Ovary (tissue), 9 donors: Measurements from ENCODE around the gene SSH3. TPM values are rescaled to one million over a fixed set of nuclear protein-coding genes. Genes with fewer than 3 reads are reported as not detected.

Experiments
- DNase-seq, 5 donors: peaks; one replicate each; pipeline ENCODE4 v3.0.0-alpha.2; 2019 to 2020
- H3K27ac ChIP-seq, 2 donors: fragments of 200-600 bp; one replicate each; pipeline versions ENCODE4 v1.5.1 to v1.8.0; 2019 to 2022
- H3K27me3 ChIP-seq: fragments of 200-600 bp; one replicate; pipeline ENCODE4 v1.8.0; 2022
- H3K36me3 ChIP-seq: fragments of 200-600 bp; sonication (generic); one replicate; pipeline ENCODE4 v1.5.1; 2019
- H3K4me1 ChIP-seq: one replicate; pipeline ENCODE4 v1.8.1; 2013; ENCODE audit warnings: mild to moderate bottlenecking, moderate library complexity; ENCODE audit not compliant: insufficient read depth
- H3K4me3 ChIP-seq: fragments of 200-600 bp; sonication (generic); one replicate; pipeline ENCODE4 v1.5.1; 2017
- H3K9me3 ChIP-seq, 2 donors: fragments of 200-600 bp in 1 of 2; sonication (generic) in 1 of 2; one replicate each; pipeline versions ENCODE4 v1.5.1 to v1.8.1; 2013 to 2019; ENCODE audit warnings: mild to moderate bottlenecking in 1 of 2, moderate library complexity in 1 of 2
- CTCF ChIP-seq, 3 donors: fragments of 450-650 bp in 2 of 3; fragments of 200-600 bp in 1 of 3; IDR thresholded peaks; one replicate each; pipeline versions ENCODE4 v1.5.1 to v1.8.0; 2016 to 2022; ENCODE audit warnings: antibody characterized with exemption in 3 of 3, mild to moderate bottlenecking in 1 of 3
- EP300 ChIP-seq: sonication (generic); formaldehyde crosslinking; IDR thresholded peaks from one replicate; pipeline ENCODE4 v1.6.1; 2017; ENCODE audit warnings: antibody characterized with exemption
- POLR2A ChIP-seq: fragments of 450-650 bp; IDR thresholded peaks from one replicate; pipeline ENCODE4 v1.6.1; 2017; ENCODE audit warnings: antibody characterized with exemption, mild to moderate bottlenecking, moderate library complexity
- WGBS, 3 donors: extraction: QIAGEN DNeasy Blood & Tissue Kit in 1 of 3; methylation state at CpG; one replicate each; pipeline versions ENCODE4 v1.1.5 to v1.1.7; 2013 to 2017; 5-methylcytosine and 5-hydroxymethylcytosine counted together
- intact Hi-C, 4 donors: fragments of 100-400 bp; cut with DNase I; formaldehyde crosslinking; loops; one replicate each; pipeline versions ENCODE4 v1.11.0 to v1.15.1; 2022 to 2023
- polyA plus RNA-seq, 2 donors: library from polyadenylated mRNA; stranded (reverse); fragments of 200-250 nt in 1 of 2; fragments of 350-450 nt in 1 of 2; fragmentation: Illumina TruSeq in 1 of 2; extraction: RNeasy Lipid Tissue Mini Kit (QIAGEN cat#74804) in 1 of 2; gene quantifications; one replicate each; pipeline ENCODE4 v1.2.3, GENCODE V29; 2013 to 2014
- total RNA-seq, 7 donors: library from RNA; depleted of rRNA in 2 of 7; stranded (reverse); fragments of >200 nt in 2 of 7; fragmentation: NEBNext Ultra II Directional in 3 of 7; extraction: Animal tissue kit (Norgen Biotek cat#: 25700) in 3 of 7; gene quantifications; one replicate each; pipeline versions ENCODE4 v1.1.0 to v1.2.4, GENCODE V29; 2016 to 2023
- donor health status: DM: no; HTN: no; CAD: no; lungs with moderate emphysema.
- donor health status: DM: no; HTN: no; CAD: no.
- donor health status: Bipolar disorder and iron deficiency.
- donor health status: DM: yes; HTN: yes; CAD: no.
- donor health status: DM: no; HTN: no; CAD: no.
- donor health status: DM: yes; HTN: yes; CAD: no.

The SSH3 gene
- total and polyA plus RNA-seq, 9 donors: 18.1 to 69.9 (median 43.9) TPM

DNA sequence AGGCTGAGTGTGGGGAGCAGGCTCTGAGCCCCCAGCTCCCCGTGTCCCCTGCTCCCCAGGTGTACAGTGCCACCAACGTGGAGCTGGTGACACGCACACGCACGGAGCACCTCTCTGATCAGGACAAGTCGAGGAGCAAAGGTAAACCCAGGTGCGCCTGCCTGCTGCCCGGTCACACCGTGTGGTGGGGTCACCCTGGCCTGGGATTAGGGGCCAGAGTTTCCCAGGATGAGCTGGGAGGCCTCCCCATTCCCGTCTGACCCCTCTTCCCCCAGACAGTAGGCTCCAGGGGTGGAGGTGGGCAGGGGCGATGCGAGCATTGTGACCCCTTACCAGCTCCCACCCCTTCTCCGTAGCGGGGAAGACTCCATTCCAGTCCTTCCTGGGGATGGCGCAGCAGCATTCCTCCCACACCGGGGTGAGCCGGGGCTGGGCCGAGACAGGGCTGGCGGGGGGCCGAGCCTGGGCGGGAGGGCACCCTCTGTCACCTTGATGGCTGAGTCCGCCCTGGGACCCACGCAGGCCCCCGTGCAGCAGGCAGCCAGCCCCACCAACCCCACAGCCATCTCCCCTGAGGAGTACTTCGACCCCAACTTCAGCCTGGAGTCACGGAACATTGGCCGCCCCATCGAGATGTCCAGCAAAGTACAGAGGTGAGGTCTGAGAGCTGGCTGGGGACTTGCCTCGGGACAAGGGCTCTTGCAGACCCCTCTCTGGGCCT is 3.7 kb upstream of the SSH3 start:
- intact Hi-C loops: no loop called here
- H3K9me3 ChIP-seq: no peaks in the 10 kb centered on the region
- 90 to 91% (median 90%) methylated on average over 26 to 29 of the region's 29 CpGs for WGBS, 3 donors
- DNase-seq: peak in 2 of 5 donors; percentile 29 to 36
- H3K27ac ChIP-seq: no peak overlapping the region
- peaks cover 8% of the 10 kb centered on the region for H3K4me1 ChIP-seq
- no peak for TF ChIP-seq POLR2A
- no peaks in the 10 kb centered on the region for H3K36me3 ChIP-seq
- no peak overlapping the region for H3K4me3 ChIP-seq
- H3K27me3 ChIP-seq: no peaks in the 10 kb centered on the region

- H3K4me3 ChIP-seq: no peak overlapping the region
- H3K9me3 ChIP-seq: no peaks in the 10 kb centered on the region
- DNase-seq: peak in 1 of 5 donors; percentile 38
- whole genome bisulfite sequencing, 3 donors: 91 to 94% (median 92%) methylated on average over 13 of the region's 13 CpGs
- no peak overlapping the region for H3K27ac ChIP-seq
- H3K36me3 ChIP-seq: no peaks in the 10 kb centered on the region
- intact Hi-C loops: no loop called here
- H3K27me3 ChIP-seq: no peaks in the 10 kb centered on the region
- H3K4me1 ChIP-seq: peaks cover 9% of the 10 kb centered on the region
- no peak for TF ChIP-seq POLR2A
- TF ChIP-seq CTCF (IDR thresholded peaks at IDR 0.05): no peak
- TF ChIP-seq EP300: no peak
Observed at GRCh38 chr11:67300256-67300755, 3.0 kb upstream of the SSH3 start.

DNA sequence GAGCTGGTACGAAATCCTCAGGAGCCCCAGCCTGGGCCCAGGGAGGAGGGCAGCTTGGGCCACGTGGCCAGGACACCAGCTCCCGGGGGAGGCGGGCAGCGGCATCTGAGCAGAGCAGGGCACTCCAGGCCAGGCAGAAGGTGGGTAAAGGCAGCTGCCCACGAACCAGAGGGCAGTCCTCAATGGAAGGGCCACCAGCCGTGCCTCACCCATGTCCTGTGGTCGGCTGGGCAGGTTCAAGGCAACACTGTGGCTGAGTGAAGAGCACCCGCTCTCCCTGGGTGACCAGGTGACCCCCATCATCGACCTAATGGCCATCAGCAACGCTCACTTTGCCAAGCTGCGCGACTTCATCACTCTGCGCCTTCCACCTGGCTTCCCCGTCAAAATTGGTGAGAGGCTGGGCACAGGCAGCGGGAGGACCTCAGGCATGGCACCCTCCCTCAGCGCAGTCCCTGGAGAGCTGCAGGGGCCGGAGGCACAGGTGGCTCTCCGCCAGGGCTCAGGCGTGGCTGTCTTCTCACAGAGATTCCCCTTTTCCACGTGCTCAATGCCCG is 2.5 kb upstream of the SSH3 start:
- no peak overlapping the region for H3K27ac ChIP-seq
- no peaks in the 10 kb centered on the region for H3K9me3 ChIP-seq
- DNase-seq: peak in 3 of 5 donors; percentile 31 to 43 (median 38)
- peaks cover 9% of the 10 kb centered on the region for H3K4me1 ChIP-seq
- TF ChIP-seq EP300: no peak
- no peak for TF ChIP-seq POLR2A
- no peak for TF ChIP-seq CTCF (IDR thresholded peaks at IDR 0.05)
- no peak overlapping the region for H3K4me3 ChIP-seq
- WGBS, 3 donors: 84 to 90% (median 86%) methylated on average over 22 of the region's 22 CpGs
- H3K36me3 ChIP-seq: no peaks in the 10 kb centered on the region
- intact Hi-C loops: no loop called here
- H3K27me3 ChIP-seq: no peaks in the 10 kb centered on the region

DNA sequence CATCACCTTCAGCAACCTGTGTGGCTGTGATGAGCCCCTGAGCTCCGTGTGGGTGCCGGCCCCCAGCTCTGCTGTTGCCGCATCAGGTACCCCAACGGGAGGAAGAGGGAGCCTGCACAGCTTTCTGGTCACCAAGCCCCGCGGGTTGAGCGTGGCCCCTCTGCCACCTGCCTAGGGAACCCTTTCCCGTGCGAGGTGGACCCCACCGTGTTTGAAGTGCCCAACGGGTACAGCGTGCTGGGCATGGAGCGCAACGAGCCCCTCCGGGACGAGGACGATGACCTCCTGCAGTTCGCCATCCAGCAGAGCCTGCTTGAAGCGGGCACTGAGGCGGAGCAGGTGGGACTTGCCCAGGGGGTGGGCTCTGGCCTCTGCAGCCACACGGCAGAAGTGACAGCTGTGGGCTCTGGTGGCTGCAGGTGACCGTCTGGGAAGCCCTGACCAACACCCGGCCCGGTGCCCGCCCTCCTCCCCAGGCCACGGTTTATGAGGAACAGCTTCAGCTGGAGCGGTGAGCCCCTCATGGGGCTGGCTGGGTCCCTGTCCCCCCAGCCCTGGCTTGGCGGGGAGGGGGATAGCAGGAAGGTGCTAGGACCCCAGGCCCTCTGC is 1.9 kb upstream of the SSH3 start:
- Histone ChIP-seq H3K36me3 (no peaks in the 10 kb centered on the region), H3K4me1 (peaks cover 9% of the 10 kb centered on the region), H3K27ac (no peak overlapping the region), H3K4me3 (no peak overlapping the region), H3K27me3 (no peaks in the 10 kb centered on the region), H3K9me3 (no peaks in the 10 kb centered on the region)
- intact Hi-C loops: no loop called here
- 88 to 91% (median 89%) methylated on average over 27 to 28 of the region's 28 CpGs for WGBS, 3 donors
- TF ChIP-seq EP300 (no peak), POLR2A (no peak), CTCF (IDR thresholded peaks at IDR 0.05) (no peak)
- DNase-seq: peak in 2 of 5 donors; percentile 32 to 34
